LNCaP clone FGC (cell line): ENCODE measurements around the gene CACNA1E.
A peak's percentile ranks its signal among the peaks of the same experiment; 100 is the strongest.

Experiments
- DNase-seq: peaks from one replicate; pipeline ENCODE4 v3.0.0-alpha.2; 2011; ENCODE audit warnings: low read depth
- H3K4me3 ChIP-seq: 2 replicates; pipeline ENCODE4 v1.5.1; 2011; ENCODE audit warnings: mild to moderate bottlenecking, low read depth, low read length, control low read depth
- CTCF ChIP-seq: IDR thresholded peaks from 2 replicates; pipeline ENCODE4 v1.5.1; 2012; ENCODE audit warnings: mild to moderate bottlenecking; ENCODE audit not compliant: control insufficient read depth, insufficient read depth; ENCODE audit errors: extremely low read depth

CACNA1E gene

GRCh38 chr1:181726320-181727012, 243.1 kb downstream of the CACNA1E start:
- no peak for TF ChIP-seq CTCF
- no peak overlapping the region for H3K4me3 ChIP-seq
- no peak for DNase-seq

- DNase-seq = no peak
- H3K4me3 ChIP-seq = no peak overlapping the region
- TF ChIP-seq CTCF = no peak
Observed at GRCh38 chr1:181730606-181731005, 247.3 kb downstream of the CACNA1E start.

GRCh38 chr1:181732218-181732990, 249.1 kb downstream of the CACNA1E start:
- DNase-seq = no peak
- no peak for TF ChIP-seq CTCF
- H3K4me3 ChIP-seq = no peak overlapping the region

- TF ChIP-seq CTCF = no peak
- no peak overlapping the region for H3K4me3 ChIP-seq
- no peak for DNase-seq
Observed at GRCh38 chr1:181733486-181733885, 250.2 kb downstream of the CACNA1E start.

- DNase-seq = no peak
- peak; percentile 46 for TF ChIP-seq CTCF
- H3K4me3 ChIP-seq = no peak overlapping the region
Observed at GRCh38 chr1:181737056-181737455, 253.7 kb downstream of the CACNA1E start.

GRCh38 chr1:181739214-181739613, 255.9 kb downstream of the CACNA1E start:
- no peak overlapping the region for H3K4me3 ChIP-seq
- no peak for TF ChIP-seq CTCF
- no peak for DNase-seq
